Limb (tissue), 2 donors: ENCODE results near the gene TBC1D25.

ENCODE experiments used
- DNase-seq, 2 donors: peaks; one replicate each; pipeline ENCODE4 v3.0.0-alpha.2; 2016; ENCODE audit errors: extremely low spot score in 2 of 2

Gene TBC1D25

GRCh38 chrX:48601741-48602394, 62.4 kb downstream of the TBC1D25 start:
- no peak for DNase-seq

DNA sequence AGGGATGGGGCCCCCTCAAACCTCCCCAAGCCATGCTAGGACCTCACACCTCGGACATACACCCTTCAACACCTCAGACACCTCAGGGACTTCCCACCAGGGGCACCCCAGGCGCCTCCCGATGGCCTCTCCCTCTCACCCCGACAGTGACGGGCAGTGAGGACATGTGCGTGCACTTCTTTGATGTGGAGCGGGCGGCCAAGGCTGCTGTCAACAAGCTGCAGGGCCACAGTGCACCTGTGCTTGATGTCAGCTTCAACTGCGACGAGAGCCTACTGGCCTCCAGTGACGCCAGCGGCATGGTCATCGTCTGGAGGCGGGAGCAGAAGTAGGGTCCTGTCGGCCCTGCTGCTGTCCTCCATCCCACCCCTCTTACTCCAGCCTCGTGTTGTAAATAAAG, 65.2 kb downstream of the TBC1D25 start:
- no peak for DNase-seq

DNA sequence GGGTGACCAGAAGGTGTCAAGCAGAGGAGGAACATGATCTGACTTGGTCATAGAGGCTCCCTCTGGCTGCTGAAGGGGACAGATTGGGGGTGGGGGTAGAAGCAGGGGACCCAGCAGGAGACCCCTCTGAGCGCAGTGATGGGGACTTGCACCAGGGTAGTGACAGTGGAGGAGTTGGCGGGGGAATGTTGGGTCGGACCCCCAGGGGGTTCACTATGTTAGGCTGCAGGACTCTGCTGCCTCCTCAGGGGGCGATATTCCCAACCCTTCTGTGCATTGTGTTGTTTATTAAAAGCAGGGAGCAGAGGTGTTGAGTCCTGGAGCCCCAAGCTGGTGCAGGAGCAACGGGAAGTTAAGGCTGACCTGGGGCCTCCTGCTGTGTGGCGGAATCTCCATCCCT, 66.6 kb downstream of the TBC1D25 start:
- no peak for DNase-seq

DNA sequence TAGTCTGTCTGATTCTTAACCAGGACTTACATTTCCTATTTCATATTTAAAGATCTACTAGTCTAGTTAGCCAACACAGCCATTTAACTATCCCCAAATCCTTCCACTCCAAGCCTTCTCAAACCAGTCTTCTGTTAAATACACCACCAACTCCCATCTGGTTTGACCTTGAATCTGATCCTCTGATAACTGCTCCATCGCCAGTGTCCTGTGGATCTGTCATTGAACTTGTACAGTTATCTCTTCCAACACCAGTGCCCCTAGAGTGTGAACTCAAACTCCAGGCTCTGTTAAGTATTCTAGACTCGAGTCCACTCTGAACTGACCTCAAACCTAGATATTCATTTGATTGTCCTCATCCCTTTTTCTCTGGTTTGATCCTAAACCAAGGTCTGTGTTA, 72.2 kb downstream of the TBC1D25 start:
- no peak for DNase-seq
